22Rv1 (cell line): ENCODE results near the gene TAS1R3.

ENCODE experiments used
- H3K27ac ChIP-seq: fragments of 450-650 bp; 2 replicates; pipeline ENCODE4 v1.5.1; 2017
- CTCF ChIP-seq: fragments of 450-650 bp; IDR thresholded peaks from 2 replicates; pipeline ENCODE4 v1.5.1; 2017; ENCODE audit warnings: mild to moderate bottlenecking
- ZFX ChIP-seq: fragments of 450-650 bp; IDR thresholded peaks from 2 replicates; pipeline ENCODE4 v1.6.1; 2017; ENCODE audit warnings: antibody characterized with exemption, borderline replicate concordance

TAS1R3 gene

GRCh38 chr1:1303736-1304135 is 27.3 kb upstream of the TAS1R3 start:
- no peak overlapping the region for H3K27ac ChIP-seq
- TF ChIP-seq CTCF (no peak), ZFX (no peak)

- TF ChIP-seq CTCF, result no peak
- no peak for TF ChIP-seq ZFX
- H3K27ac ChIP-seq, result peak overlapping the region; percentile 96; the same call in 1 of the 2 replicates
Measured at GRCh38 chr1:1304331-1305299, 26.5 kb upstream of the TAS1R3 start.

- TF ChIP-seq ZFX, result no peak
- TF ChIP-seq CTCF, result no peak
- peak overlapping the region; percentile 96 for H3K27ac ChIP-seq
Measured at GRCh38 chr1:1305300-1306069, 25.6 kb upstream of the TAS1R3 start.

- H3K27ac ChIP-seq, result peak overlapping the region; percentile 96
- no peak for TF ChIP-seq ZFX
- no peak for TF ChIP-seq CTCF
Measured at GRCh38 chr1:1306070-1306660, 24.9 kb upstream of the TAS1R3 start.

- TF ChIP-seq ZFX (no peak), CTCF (no peak)
- H3K27ac ChIP-seq, result peak overlapping the region; percentile 96
Measured at GRCh38 chr1:1306661-1307260, 24.3 kb upstream of the TAS1R3 start.

- peak overlapping the region; percentile 96 for H3K27ac ChIP-seq
- TF ChIP-seq ZFX (no peak), CTCF (no peak)
Measured at GRCh38 chr1:1307261-1307922, 23.7 kb upstream of the TAS1R3 start.
